ENCODE results near the gene ZNF414. TPM values are rescaled to one million over a fixed set of nuclear protein-coding genes. Genes with fewer than 3 reads are reported as not detected.

ZNF414 gene
- total RNA-seq, 2 donors from 2014 or later = 22.6 to 23.7 TPM

GRCh38 chr19:8529369-8530006 lies 15.5 kb upstream of the ZNF414 start:
- Mint-ChIP-seq H3K4me3 (no peak overlapping the region), H3K4me1 (peaks cover 4% of the 10 kb centered on the region), H3K9me3 (no peaks in the 10 kb centered on the region), H3K36me3 (ENCODE audit: low read depth) (peaks cover 9% of the 10 kb centered on the region), H3K27ac (no peak overlapping the region), H3K27me3 (ENCODE audit: insufficient read depth) (peaks cover 8% of the 10 kb centered on the region)
- Histone ChIP-seq H3K9me3 (ENCODE audit: control insufficient read depth, low read length) (no peaks in the 10 kb centered on the region), H3K9ac (ENCODE audit: extremely low read depth, low read length, poor library complexity, severe bottlenecking) (no peak overlapping the region), H3K4me3 (ENCODE audit: low read length) (no peak overlapping the region), H3K27ac (ENCODE audit: low read depth, low read length) (no peak overlapping the region), H3K36me3 (ENCODE audit: control insufficient read depth, insufficient read depth, low read length) (no peaks in the 10 kb centered on the region), H3K4me1 (ENCODE audit: control insufficient read depth, insufficient read depth, low read length) (no peaks in the 10 kb centered on the region), H3K27me3 (ENCODE audit: control insufficient read depth, insufficient read depth, low read length, poor library complexity, severe bottlenecking) (no peaks in the 10 kb centered on the region)
- WGBS, 2 experiments (ENCODE audit: insufficient coverage in 1 of 2, insufficient read length in 1 of 2) = 92 to 100% methylated on average over 2 to 4 of the region's 4 CpGs
- DNase-seq = no peak
- TF ChIP-seq CTCF (conservative IDR thresholded peaks at IDR 0.05) = no peak

- Histone ChIP-seq H3K4me1 (ENCODE audit: control insufficient read depth, insufficient read depth, low read length) (no peaks in the 10 kb centered on the region), H3K27ac (ENCODE audit: low read depth, low read length) (no peak overlapping the region), H3K27me3 (ENCODE audit: control insufficient read depth, insufficient read depth, low read length, poor library complexity, severe bottlenecking) (no peaks in the 10 kb centered on the region), H3K36me3 (ENCODE audit: control insufficient read depth, insufficient read depth, low read length) (no peaks in the 10 kb centered on the region), H3K9me3 (ENCODE audit: control insufficient read depth, low read length) (no peaks in the 10 kb centered on the region), H3K9ac (ENCODE audit: extremely low read depth, low read length, poor library complexity, severe bottlenecking) (no peak overlapping the region), H3K4me3 (ENCODE audit: low read length) (no peak overlapping the region)
- Mint-ChIP-seq H3K9me3 (no peaks in the 10 kb centered on the region), H3K27ac (peak overlapping the region; percentile 10), H3K36me3 (ENCODE audit: low read depth) (peaks cover 9% of the 10 kb centered on the region), H3K4me1 (peaks cover 4% of the 10 kb centered on the region), H3K27me3 (ENCODE audit: insufficient read depth) (peaks cover 8% of the 10 kb centered on the region), H3K4me3 (no peak overlapping the region)
- no peak for DNase-seq
- 93 to 100% methylated on average over 3 of the region's 4 CpGs for WGBS, 2 experiments (ENCODE audit: insufficient coverage in 1 of 2, insufficient read length in 1 of 2)
- no peak for TF ChIP-seq CTCF (conservative IDR thresholded peaks at IDR 0.05)
Observed at GRCh38 chr19:8528500-8528899, 14.5 kb upstream of the ZNF414 start.

- no peaks in the 10 kb centered on the region for H3K27me3 ChIP-seq (ENCODE audit: control insufficient read depth, insufficient read depth, low read length, poor library complexity, severe bottlenecking)
- Mint-ChIP-seq H3K27ac (no peak overlapping the region), H3K9me3 (no peaks in the 10 kb centered on the region), H3K27me3 (ENCODE audit: insufficient read depth) (peaks cover 6% of the 10 kb centered on the region), H3K4me1 (peaks cover 4% of the 10 kb centered on the region), H3K4me3 (no peak overlapping the region), H3K36me3 (ENCODE audit: low read depth) (peaks cover 8% of the 10 kb centered on the region)
- H3K36me3 ChIP-seq (ENCODE audit: control insufficient read depth, insufficient read depth, low read length) = no peaks in the 10 kb centered on the region
- 3% methylated on average over 31 to 57 of the region's 57 CpGs for WGBS, 2 experiments (ENCODE audit: insufficient coverage in 1 of 2, insufficient read length in 1 of 2)
- peak overlapping the region; percentile 92 for H3K9ac ChIP-seq (ENCODE audit: extremely low read depth, low read length, poor library complexity, severe bottlenecking)
- H3K27ac ChIP-seq (ENCODE audit: low read depth, low read length) = peak overlapping the region; percentile 98
- H3K4me1 ChIP-seq (ENCODE audit: control insufficient read depth, insufficient read depth, low read length) = no peaks in the 10 kb centered on the region
- no peaks in the 10 kb centered on the region for H3K9me3 ChIP-seq (ENCODE audit: control insufficient read depth, low read length)
- H3K4me3 ChIP-seq (ENCODE audit: low read length) = peak overlapping the region; percentile 80
- peak; percentile 98 for DNase-seq
- TF ChIP-seq CTCF (conservative IDR thresholded peaks at IDR 0.05) = no peak
Observed at GRCh38 chr19:8526345-8527091, 12.6 kb upstream of the ZNF414 start.
